Non-pigmented ciliary epithelial cell (primary cell): ENCODE data around the gene BSN.

Source experiments
- DNase-seq: peaks from one replicate; pipeline ENCODE4 v3.0.0-alpha.2; 2010; ENCODE audit warnings: low read depth

The BSN gene

GRCh38 chr3:49628249-49628648, 74.0 kb downstream of the BSN start:
- no peak for DNase-seq

GRCh38 chr3:49629451-49629850, 75.2 kb downstream of the BSN start:
- DNase-seq = no peak

DNA sequence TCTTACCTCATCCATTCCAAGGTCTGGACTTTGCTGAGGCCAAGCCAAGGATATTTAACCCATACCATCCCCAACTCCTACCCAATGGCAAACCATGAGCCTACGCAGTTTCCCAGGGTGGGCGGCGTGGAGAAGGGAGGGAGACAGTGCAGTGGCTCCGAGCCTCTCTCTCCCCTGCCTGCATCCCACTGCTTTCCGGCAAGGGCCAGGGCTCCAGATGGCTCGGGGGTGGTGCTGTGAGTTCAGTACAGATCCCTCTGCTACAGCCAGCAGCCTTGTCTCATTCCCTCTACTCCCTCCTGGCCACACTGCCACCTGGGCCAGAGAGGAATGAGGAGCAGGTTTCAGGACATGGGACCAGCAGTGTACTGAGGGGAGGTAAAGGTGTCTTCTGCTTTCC, 75.6 kb downstream of the BSN start:
- no peak for DNase-seq

DNA sequence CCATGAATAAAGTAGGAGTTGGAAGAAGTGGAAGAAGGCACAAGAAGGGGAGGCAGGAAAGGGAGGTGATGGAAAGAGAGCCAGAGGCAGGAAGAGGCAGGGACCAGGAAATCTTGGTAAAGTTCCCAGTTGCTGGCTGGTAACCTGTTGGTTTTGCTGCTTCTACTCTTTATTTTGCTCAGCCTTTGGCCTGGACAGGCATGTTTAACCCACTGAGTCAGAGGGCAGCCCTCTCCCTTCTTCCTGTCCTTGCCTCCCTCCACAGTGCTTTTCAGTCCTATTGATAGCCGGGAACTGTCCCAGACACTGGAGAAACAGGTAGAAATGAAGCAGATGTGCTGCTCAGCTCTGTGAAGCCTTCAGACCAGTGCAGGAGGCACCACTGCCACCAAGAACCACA, 76.5 kb downstream of the BSN start:
- DNase-seq = no peak

GRCh38 chr3:49634736-49635135, 80.5 kb downstream of the BSN start:
- DNase-seq = no peak

- no peak for DNase-seq
These were observed 82.8 kb downstream of the BSN start for GRCh38 chr3:49636883-49637609.

DNA sequence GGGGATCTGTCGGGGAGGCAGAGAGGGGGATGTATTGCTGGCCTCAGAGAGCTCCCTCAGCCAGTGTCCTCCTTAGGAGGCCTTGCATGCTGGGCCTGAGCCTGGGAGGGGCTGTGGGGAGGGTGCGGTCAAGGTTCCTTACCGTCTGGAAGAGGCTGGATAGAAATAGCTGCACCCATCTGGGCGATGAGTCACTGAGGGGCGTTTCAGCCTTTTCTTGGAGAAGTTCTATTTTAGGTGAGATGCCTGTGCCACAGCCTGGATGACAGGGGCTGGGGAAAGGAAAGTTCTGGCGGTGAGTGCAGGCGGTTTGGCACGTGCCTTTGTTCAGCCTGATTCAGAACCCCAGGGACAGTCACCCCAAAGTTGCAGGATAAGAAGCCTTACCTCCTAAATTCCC, 84.2 kb downstream of the BSN start:
- DNase-seq = no peak

DNA sequence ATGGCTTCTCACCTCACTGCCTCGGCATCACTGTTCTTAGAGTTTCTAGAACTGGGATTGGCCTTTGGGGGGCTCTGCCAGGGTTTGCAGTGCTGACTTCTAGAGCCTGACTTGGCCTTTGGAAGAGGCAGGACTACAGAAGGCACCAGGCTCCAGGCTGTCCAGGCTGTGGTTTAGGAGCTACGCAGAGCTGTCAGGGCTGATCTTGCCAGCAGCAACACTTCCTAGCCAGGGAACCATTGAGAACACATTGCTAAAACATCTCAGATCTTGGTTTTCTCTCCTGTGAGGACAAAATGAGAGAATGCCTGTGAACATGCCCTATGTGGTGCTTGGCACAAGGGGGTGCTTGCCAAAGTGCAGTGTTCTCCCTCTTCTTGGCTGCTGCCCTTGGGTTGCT, 85.3 kb downstream of the BSN start:
- no peak for DNase-seq

- no peak for DNase-seq
These were observed 87.0 kb downstream of the BSN start for GRCh38 chr3:49641292-49641691.

GRCh38 chr3:49641921-49642707, 87.8 kb downstream of the BSN start:
- no peak for DNase-seq

GRCh38 chr3:49642708-49643145, 88.5 kb downstream of the BSN start:
- no peak for DNase-seq

- DNase-seq = no peak
These were observed 90.4 kb downstream of the BSN start for GRCh38 chr3:49644684-49645083.

- no peak for DNase-seq
These were observed 92.0 kb downstream of the BSN start for GRCh38 chr3:49646236-49646635.

- DNase-seq = no peak
These were observed 93.5 kb downstream of the BSN start for GRCh38 chr3:49647741-49648140.

- no peak for DNase-seq
These were observed 94.2 kb downstream of the BSN start for GRCh38 chr3:49648354-49649019.

GRCh38 chr3:49649576-49649975, 95.3 kb downstream of the BSN start:
- DNase-seq = no peak

GRCh38 chr3:49650177-49650576, 95.9 kb downstream of the BSN start:
- no peak for DNase-seq

GRCh38 chr3:49650637-49651036, 96.4 kb downstream of the BSN start:
- no peak for DNase-seq

DNA sequence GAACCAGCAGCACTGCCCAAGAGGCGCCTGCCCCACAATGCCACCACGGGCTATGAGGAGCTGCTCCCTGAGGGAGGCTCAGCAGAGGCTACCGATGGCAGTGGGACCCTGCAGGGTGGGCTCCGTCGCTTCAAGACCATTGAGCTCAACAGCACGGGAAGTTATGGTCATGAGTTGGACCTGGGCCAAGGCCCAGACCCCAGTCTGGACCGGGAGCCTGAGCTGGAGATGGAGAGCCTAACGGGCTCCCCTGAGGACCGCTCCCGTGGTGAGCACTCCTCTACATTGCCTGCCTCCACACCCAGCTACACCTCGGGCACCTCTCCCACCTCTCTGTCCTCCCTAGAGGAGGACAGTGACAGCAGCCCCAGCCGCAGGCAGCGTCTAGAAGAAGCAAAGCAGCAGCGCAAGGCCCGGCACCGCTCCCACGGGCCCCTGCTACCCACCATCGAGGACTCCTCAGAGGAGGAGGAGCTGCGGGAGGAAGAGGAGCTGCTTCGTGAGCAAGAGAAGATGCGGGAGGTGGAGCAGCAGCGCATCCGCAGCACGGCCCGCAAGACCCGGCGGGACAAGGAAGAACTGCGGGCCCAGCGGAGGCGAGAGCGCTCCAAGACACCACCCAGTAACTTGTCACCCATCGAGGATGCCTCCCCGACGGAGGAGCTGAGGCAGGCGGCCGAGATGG, 98.1 kb downstream of the BSN start:
- no peak for DNase-seq

GRCh38 chr3:49652903-49653415, 98.7 kb downstream of the BSN start:
- DNase-seq = no peak

GRCh38 chr3:49653621-49654020, 99.3 kb downstream of the BSN start:
- no peak for DNase-seq

DNA sequence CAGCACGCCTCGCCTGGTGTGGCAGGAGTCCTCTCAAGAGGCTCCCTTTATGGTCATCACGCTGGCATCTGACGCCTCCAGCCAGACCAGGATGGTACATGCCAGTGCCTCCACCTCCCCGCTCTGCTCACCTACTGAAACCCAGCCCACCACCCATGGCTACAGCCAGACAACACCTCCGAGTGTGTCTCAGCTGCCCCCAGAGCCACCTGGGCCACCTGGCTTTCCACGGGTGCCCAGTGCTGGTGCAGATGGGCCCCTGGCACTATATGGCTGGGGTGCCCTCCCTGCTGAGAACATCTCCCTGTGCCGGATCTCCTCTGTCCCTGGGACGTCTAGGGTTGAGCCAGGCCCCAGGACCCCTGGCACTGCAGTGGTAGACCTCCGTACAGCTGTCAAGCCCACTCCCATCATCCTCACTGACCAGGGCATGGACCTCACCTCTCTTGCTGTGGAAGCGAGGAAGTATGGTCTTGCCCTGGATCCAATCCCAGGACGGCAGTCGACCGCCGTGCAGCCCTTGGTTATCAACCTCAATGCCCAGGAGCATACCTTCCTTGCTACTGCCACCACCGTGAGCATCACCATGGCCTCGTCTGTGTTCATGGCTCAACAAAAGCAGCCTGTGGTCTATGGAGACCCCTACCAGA, 100.0 kb downstream of the BSN start:
- no peak for DNase-seq
